HG03342 (cell line): ENCODE results near the gene CCDC28A.

Source experiments
- ATAC-seq: cut with Tn5 transposase; IDR thresholded peaks from one replicate; pipeline ENCODE4 v1.9.1; 2021; ENCODE audit warnings: mild to moderate bottlenecking, moderate library complexity; ENCODE audit not compliant: unreplicated experiment

CCDC28A gene

DNA sequence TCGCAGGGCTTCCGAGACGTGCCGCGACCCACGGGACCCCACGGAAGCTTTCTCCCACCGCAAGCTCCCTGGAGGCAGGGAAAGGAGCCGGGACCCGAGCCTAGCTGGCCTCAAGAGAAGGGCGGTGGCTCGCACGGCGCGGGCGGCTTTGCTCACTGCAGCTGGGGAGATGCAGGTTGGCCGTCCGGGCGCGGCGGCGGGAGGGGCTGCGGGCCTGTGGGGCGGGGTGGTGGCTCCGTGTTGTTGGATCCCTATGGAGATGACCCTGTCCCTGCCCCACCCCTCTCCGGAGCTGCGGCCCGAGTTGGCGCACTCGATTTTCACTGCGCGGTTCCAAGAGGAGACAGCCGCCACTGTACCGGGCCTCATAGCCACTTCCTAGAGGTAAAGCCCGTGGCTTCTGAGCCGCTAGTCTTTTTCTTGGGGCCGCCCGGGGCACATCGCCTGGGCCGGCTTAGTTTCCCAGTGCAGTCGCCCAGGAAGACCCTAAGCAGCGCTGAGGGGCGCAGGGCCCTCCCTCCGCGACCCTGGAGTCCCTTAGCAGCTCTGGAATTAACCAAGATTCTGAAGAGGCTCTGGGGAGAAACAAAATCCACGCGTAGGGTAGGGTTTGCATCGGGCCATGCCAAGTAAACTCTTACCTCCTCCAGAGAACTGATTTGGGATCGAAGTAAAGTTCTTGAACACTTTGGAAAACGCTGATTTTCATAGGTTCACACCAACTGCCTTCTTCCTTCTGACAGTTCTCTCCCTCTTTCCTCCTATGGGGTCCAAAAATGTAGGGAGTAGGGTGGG is 22.4 kb downstream of the CCDC28A start, which contains the start of gene ECT2L:
Gene ECT2L, plus strand, starts transcription at position 279 of the 795 bp plus-strand sequence. CDS start 17,188 bp downstream, outside the sequence.
- no peak for ATAC-seq

GRCh38 chr6:138796771-138797170 is 23.2 kb downstream of the CCDC28A start:
- no peak for ATAC-seq

- ATAC-seq: no peak
Measured at GRCh38 chr6:138797806-138798446, 24.4 kb downstream of the CCDC28A start.

GRCh38 chr6:138800377-138801150 is 27.0 kb downstream of the CCDC28A start:
- peak; percentile 65 for ATAC-seq

DNA sequence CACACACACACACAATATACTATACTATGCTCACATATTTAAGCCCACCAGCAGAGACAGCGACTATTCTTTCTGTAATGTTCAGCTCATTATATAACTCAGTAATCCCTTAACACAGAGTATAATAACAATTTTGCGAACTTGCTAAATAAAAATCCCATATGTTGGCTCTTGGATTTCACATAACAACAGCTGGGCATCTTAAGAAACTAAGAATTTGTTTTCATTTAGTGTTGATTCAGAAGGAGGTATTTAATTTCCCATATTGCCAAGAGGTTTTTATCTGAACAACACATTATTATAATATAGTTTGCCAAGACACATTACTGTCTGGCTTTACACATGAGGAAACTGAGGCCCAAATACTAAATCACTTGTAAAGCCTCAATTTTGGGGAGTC is 29.8 kb downstream of the CCDC28A start:
- no peak for ATAC-seq

- no peak for ATAC-seq
Measured at GRCh38 chr6:138803861-138804260, 30.3 kb downstream of the CCDC28A start.

GRCh38 chr6:138805016-138805765 is 31.6 kb downstream of the CCDC28A start:
- no peak for ATAC-seq

DNA sequence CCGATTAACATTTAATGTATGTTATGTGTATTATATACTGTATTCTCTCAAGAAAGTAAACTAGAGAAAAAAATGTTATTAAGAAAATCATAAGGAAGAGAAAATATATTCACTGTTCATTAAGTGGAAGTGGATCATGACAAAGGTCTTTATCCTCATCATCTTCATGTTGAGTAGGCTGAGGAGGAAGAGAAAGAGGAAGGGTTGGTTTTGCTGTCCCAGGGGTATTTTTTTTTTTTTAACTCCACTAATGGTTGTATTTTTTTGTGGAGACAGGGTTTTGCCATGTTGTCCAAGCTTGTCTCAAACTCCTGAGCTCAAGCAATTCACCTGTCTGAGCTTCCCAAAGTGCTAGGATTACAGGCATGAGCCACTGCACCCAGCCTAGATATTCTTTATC is 33.3 kb downstream of the CCDC28A start:
- no peak for ATAC-seq

DNA sequence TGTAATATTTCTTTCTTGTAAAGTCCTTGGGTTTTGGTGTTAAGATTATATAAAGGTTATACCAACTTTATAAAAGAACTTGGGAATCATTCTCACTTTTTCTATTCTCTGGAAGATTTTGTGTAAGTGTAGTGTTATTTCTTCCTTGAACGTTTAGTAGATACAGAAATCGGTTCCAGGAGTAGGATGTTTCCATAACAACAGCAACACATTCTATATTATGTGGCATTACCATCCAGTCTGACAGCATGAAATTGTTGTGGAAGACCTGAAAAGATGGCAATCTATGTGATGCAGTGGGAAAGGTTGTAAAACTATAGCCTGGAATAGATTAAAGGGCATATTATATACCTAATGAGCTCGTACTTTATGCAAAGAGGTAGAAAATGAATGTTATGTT is 36.1 kb downstream of the CCDC28A start:
- no peak for ATAC-seq

DNA sequence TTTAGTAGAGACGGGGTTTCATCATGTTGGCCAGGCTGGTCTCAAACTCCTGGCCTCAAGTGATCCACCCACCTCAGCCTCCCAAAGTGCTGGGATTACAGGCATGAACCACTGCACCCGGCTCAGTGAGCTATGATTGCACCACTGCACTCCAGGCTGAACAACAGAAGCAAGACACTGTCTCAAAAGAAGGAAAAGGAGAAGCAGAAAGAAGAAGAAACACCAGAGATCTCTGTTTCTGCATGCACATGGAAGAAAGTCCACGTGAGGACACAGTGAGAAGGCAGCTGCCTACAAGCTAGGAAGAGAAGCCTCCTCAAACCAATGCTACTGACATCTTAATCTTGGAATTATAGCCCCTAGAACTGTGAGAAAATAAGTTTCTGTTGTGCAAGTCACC is 38.3 kb downstream of the CCDC28A start:
- ATAC-seq: no peak

GRCh38 chr6:138814179-138814834 is 40.7 kb downstream of the CCDC28A start:
- no peak for ATAC-seq

GRCh38 chr6:138815221-138815620 is 41.7 kb downstream of the CCDC28A start:
- ATAC-seq: no peak

DNA sequence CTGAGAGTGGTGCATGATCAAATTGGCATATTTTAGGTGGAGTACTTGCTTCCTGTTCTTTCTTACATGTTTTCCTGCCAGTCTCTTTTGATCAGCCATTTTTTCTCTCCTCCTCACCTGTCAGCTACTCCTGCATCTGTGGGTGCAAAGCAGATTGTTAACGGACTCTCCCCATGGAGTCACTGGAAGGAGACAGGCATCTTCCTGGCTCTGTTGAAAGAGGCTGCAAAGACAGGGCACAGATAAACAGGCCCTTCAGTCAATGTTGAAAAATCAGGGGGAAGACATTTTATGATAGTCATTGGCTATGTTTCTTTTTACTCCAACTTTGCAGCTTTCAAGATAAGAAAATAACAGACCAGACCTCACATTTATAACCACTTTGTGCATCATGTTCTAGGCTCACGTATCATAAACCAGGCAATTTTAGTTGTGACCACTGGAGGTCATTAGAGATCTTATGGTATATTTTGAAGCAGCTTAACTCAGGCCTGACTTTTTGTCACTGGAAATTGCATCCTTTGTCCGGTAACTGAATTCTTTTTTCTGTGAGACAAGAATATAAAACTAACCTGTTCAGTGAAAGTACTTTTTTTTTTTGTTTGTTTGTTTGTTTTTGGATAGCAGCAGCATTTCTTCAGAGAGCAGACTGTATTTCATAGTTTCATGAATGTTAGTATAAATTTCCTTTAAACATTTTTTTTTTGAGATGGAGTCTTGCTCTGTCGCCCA is 42.4 kb downstream of the CCDC28A start:
- ATAC-seq: peak; percentile 61

GRCh38 chr6:138817799-138818198 is 44.2 kb downstream of the CCDC28A start:
- ATAC-seq: no peak

GRCh38 chr6:138818496-138819194 is 45.1 kb downstream of the CCDC28A start:
- ATAC-seq: peak; percentile 77

GRCh38 chr6:138821519-138821918 is 48.0 kb downstream of the CCDC28A start:
- ATAC-seq: no peak

DNA sequence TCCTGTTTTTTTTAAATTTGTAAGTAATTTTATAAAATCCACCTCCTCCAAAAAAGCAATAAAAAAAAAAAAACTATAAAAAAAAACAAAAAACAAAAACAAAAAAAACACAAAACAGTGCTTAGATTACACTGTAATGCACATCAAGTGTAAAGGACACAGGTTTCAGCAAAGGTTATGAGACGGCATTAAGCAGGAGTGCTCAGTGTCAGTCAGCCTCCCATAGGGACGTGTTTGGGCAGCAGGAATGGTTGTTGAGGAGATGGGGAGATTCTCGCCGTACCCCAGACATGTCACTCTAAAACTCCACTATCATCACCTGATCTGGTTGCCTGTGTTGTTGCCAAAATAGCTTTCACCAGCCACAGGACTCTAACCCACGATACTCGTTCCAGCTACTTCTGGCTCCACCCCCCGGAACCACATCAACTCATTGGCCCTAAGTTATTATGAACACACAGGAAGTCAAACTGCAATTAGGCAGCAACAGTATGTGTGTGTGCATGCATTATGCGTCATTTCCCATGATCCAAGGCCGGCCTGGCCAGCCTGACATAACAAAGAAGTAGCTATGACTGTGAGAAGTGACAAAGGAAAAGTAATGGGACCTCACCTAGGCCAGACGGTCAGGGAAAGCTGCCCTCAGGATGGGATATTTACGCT is 51.0 kb downstream of the CCDC28A start:
- ATAC-seq: no peak

GRCh38 chr6:138830248-138830647 is 56.7 kb downstream of the CCDC28A start:
- no peak for ATAC-seq

- no peak for ATAC-seq
Measured at GRCh38 chr6:138832182-138832581, 58.6 kb downstream of the CCDC28A start.
